HAP-1 (cell line): ENCODE results near the gene E2F1.

Experiments
- DNase-seq, 2 experiments: peaks; one replicate each; pipeline ENCODE4 v3.0.0-alpha.2; 2016 to 2020; ENCODE audit warnings: low spot score in 2 of 2
- H3K27me3 ChIP-seq: fragments of 250-450 bp; sonication (Bioruptor Pico); 2 replicates; pipeline ENCODE4 v1.5.1; 2020; ENCODE audit warnings: low read depth, mild to moderate bottlenecking, moderate library complexity
- H3K36me3 ChIP-seq: fragments of 250-450 bp; sonication (Bioruptor Pico); replicated peaks from 2 replicates; pipeline ENCODE4 v1.5.1; 2020; ENCODE audit warnings: mild to moderate bottlenecking
- H3K4me1 ChIP-seq: fragments of 250-450 bp; sonication (Bioruptor Pico); 2 replicates; pipeline ENCODE4 v1.5.1; 2020; ENCODE audit warnings: mild to moderate bottlenecking
- H3K4me3 ChIP-seq: fragments of 250-450 bp; sonication (Bioruptor Pico); 2 replicates; pipeline ENCODE4 v1.5.1; 2020; ENCODE audit warnings: mild to moderate bottlenecking, moderate library complexity
- H3K9me3 ChIP-seq: fragments of 250-450 bp; sonication (Bioruptor Pico); 2 replicates; pipeline ENCODE4 v1.5.1; 2020; ENCODE audit warnings: mild to moderate bottlenecking, moderate library complexity
- in situ Hi-C: fragments of 300-500 bp; cut with MboI; formaldehyde crosslinking; loops from 3 replicates; pipeline ENCODE4 v1.14.3; 2020; ENCODE audit warnings: low sequenced_read_pairs, inconsistent platforms, mixed read lengths

Gene E2F1

GRCh38 chr20:33627577-33628216 lies 58.5 kb downstream of the E2F1 start:
- in situ Hi-C loops: no loop called here
- Histone ChIP-seq H3K4me3 (no peak overlapping the region), H3K4me1 (no peaks in the 10 kb centered on the region), H3K36me3 (no peaks in the 10 kb centered on the region), H3K9me3 (no peaks in the 10 kb centered on the region), H3K27me3 (no peaks in the 10 kb centered on the region)
- no peak for DNase-seq

DNA sequence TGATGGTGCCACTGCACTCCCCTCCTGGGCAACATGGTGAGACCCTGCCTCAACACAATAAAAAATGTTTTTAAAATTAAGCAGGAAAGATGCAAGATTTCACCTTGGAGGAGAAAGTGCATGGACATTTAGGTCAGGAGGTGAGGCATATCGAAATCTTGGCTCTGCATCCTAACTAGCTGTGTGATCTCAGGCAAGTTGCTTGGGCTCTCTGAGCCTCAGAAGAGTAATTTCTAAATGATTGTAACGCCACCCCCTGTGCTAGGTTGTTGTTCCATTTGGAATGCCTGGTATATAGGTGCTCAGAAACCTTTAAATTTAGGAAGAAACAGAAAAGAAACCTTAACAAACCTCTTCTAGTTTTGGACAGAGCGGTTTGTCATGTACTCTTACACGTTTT lies 60.0 kb downstream of the E2F1 start:
- H3K36me3 ChIP-seq: no peaks in the 10 kb centered on the region

More for the DNA sequence above, 60.0 kb downstream of the E2F1 start:
- no peaks in the 10 kb centered on the region for H3K27me3 ChIP-seq
- no peak for DNase-seq
- H3K4me3 ChIP-seq: no peak overlapping the region
- in situ Hi-C loops: no loop called here
- no peaks in the 10 kb centered on the region for H3K9me3 ChIP-seq
- no peaks in the 10 kb centered on the region for H3K4me1 ChIP-seq
